Left colon (tissue), 2 donors: ENCODE data around the gene C2CD4C. TPM values are rescaled to one million over a fixed set of nuclear protein-coding genes. Genes with fewer than 3 reads are reported as not detected.
"Not testable (repeated sequence)": the region's sequence is repeated elsewhere in the genome, so short reads cannot be mapped to it uniquely, and the experiment has no call there.

Experiments
- ATAC-seq: fragments of 200-7000 bp; cut with Tn5 transposase; one replicate; pipeline ENCODE4 v1.9.1; 2020; ENCODE audit warnings: mild to moderate bottlenecking, moderate library complexity
- DNase-seq, 2 donors: peaks; one replicate each; pipeline ENCODE4 v3.0.0-alpha.2; 2020
- intact Hi-C, 2 donors: fragments of 100-400 bp; cut with DNase I in 1 of 2; cut with micrococcal nuclease in 1 of 2; formaldehyde crosslinking; loops; one replicate each; pipeline versions ENCODE4 v1.11.2 to v1.14.0; 2022; cut with DNase I, micrococcal nuclease
- total RNA-seq, 2 donors: library from RNA; stranded (reverse); fragmentation: NEBNext Ultra II Directional; extraction: Animal tissue kit (Norgen Biotek cat#: 25700); gene quantifications; one replicate each; pipeline ENCODE4 v1.2.1, GENCODE V29; 2021
- donor health status: DM: no; HTN: no; CAD: no.
- donor health status: DM: yes; HTN: yes; CAD: no.

Gene C2CD4C
- total RNA-seq, 2 donors from 2014 or later = 0.59 to 0.85 TPM

DNA sequence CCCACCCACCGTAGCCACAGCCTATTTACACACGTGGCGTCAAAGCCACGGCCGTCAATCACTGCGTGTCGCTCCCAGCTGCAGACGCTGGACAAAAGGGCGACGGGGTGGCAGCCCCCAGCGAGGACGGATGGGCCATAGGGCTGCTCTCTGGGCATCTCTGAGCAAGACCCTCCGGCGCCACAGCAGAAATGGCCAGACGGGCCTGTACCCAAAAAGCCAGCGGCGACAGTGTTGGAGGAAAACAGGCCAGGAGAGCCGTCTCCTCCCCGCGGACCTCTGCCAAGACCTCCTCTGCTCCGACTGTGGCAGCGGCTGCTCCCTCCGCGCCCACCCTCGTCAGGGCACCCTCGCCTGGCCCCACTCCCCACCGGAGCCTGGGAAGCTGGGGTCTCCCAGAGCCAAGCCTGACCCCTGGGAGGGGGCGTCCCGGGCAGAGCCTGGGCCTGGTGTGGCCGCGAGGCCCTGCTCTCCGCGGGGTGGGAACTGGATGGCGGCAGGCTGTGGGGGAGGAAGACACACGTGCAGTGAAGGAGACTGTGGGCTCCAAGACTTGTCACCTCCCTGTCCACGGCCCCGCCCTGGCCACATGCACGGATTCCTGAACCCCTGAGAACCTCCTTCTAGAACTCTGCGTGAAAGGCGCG lies 2.7 kb downstream of the C2CD4C start:
- intact Hi-C loops = loop anchor here in 1 of 2 donors (10.0 kb wide), 1 partner anchor 79 kb away; no protein-coding TSS in a partner anchor
- ATAC-seq (no peak), DNase-seq (peak in 1 of 2 donors; percentile 20)

GRCh38 chr19:405121-405965 lies 3.6 kb downstream of the C2CD4C start:
- intact Hi-C loops = loop anchor here in 1 of 2 donors (10.0 kb wide), 1 partner anchor 79 kb away; no protein-coding TSS in a partner anchor
- DNase-seq (peak in 1 of 2 donors; percentile 24), ATAC-seq (peak; percentile 80)

- peak in 1 of 2 donors; percentile 22 for DNase-seq
- ATAC-seq = no peak
- intact Hi-C loops = loop anchor here in 1 of 2 donors (10.0 kb wide), 1 partner anchor 81 kb away; no protein-coding TSS in a partner anchor
These were observed 5.5 kb downstream of the C2CD4C start for GRCh38 chr19:403221-404027.

DNA sequence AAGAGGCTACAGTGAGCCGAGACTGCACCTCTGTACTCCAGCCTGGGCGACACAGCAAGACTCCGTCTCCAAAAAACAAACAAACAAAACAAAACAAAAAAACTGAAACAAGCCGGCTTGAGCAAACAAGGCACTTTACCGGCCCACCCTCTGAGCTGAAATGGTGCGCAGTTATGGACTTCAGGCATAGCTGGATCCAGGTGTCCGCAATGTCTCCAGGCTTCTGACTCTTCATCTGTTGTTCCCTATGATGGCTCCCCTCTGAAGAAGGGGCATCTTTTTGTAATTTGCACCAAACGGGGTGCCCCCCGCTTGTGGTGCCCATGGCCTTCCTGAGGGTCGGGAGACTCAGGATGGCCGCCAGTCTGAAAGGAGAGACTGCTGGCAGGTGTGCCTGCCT lies 6.2 kb downstream of the C2CD4C start:
- ATAC-seq (no peak), DNase-seq (no peak)
- intact Hi-C loops = loop anchor here in 1 of 2 donors (10.0 kb wide), 1 partner anchor 82 kb away; no protein-coding TSS in a partner anchor

- ATAC-seq (no peak), DNase-seq (peak in 1 of 2 donors; percentile 17)
These were observed 7.0 kb downstream of the C2CD4C start for GRCh38 chr19:401866-402511.

GRCh38 chr19:400976-401865 lies 7.7 kb downstream of the C2CD4C start:
- intact Hi-C loops = loop anchor here in 1 of 2 donors (10.0 kb wide), 1 partner anchor 84 kb away; no protein-coding TSS in a partner anchor
- no peak for ATAC-seq
- DNase-seq = peak in 1 of 2 donors; percentile 19

More at GRCh38 chr19:401866-402511, 7.0 kb downstream of the C2CD4C start:
- intact Hi-C loops = loop anchor here in 1 of 2 donors (10.0 kb wide), 1 partner anchor 83 kb away; no protein-coding TSS in a partner anchor

DNA sequence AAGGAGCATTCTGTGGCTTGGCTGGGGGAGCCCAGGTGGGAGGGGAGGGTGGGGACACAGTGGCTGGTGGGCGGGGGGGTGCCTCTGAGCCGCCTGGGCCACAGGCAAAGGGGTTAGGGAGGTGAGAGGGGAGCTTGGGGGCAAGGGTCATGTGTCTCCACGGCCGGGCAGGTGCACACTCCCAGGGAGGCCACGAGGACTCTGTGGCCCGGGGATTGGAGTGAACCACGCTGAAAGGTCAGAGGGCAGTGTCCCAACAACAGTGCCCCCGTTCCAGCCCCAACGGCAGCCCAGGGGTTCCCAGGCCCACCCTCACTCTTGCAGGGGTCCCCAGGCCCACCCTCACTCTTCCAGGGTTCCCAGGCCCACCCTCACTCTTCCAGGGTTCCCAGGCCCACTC lies 9.6 kb downstream of the C2CD4C start:
- ATAC-seq (no peak), DNase-seq (peak in 1 of 2 donors; percentile 15)
- intact Hi-C loops = no loop called here

DNA sequence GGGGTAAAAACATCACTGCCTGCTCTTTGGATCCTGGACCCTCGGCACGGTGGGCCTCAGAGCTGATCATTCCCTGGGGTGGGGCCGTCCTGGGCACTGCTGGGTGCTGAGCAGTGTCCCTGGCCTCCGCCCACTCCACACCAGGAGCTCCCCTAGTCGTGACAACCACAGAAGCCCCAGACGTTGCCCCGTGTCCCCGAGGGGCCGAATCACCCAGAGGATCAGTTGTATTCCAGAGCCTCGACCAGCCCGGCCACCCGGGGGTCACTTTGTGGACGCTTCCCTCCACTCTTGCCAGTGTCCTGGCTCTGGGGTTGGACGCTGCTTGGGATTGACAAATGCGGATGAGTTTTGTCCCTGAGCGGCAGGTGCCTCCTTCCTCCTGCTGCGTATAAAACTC lies 10.2 kb downstream of the C2CD4C start:
- ATAC-seq = no peak
- peak in 1 of 2 donors; percentile 15 for DNase-seq

DNA sequence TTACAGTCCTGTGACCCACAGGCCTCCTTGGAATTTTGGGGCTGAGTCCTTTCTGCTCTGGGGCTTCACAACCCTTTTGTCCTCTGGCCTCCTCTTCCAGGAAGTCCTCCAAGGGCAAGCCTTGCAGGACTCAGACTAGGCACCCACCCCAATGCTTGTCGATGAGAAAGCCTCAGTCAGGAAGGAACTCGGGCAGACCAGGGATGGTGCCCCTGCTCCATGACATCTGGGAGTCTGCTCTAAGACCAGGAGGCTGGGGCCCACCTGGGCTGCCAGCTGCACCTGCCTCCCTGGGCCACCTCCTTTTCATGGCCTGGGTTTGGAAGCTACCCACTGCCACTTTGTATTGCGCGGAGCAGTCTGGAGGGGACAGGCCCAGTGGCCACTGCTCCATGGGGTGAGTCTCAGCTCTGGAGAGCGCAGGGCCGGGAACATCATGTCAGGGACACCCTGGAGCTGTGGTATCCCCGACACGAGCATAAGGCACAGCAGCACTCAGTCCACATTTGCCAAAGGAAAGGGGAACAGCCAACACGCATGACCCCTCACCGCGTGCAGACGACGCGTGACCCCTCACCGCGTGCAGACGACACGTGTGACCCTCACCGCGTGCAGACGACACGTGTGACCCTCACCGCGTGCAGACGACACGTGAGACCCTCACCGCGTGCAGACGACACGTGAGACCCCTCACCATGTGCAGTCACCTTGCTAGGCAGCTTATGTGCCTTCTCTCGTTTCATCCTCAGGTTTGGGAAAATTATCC lies 10.8 kb downstream of the C2CD4C start:
- ATAC-seq (no peak), DNase-seq (no peak)
- intact Hi-C loops = no loop called here

More for the DNA sequence above, 10.2 kb downstream of the C2CD4C start:
- intact Hi-C loops = no loop called here

DNA sequence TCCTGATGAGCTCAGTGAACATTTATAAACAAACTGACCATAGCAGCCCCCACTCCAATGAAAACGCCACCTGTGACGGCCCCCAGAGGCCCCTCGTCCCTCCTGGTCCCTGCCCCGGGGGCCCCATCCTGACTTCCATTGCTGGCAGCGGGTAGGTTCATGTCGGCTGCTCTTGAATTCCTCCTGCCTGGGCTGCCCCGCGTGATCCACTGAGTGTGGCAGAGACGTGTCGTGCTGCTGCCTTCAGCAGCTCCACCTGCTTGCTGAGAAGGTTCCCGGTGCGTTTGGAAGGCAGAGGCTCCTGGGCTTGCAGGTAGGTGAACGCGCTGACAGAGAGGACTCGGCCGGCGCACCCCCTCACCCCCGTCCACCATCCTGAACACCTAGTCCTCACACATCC lies 11.6 kb downstream of the C2CD4C start:
- ATAC-seq (no peak), DNase-seq (peak in 1 of 2 donors; percentile 19)
- intact Hi-C loops = no loop called here

GRCh38 chr19:395467-395866 lies 13.5 kb downstream of the C2CD4C start:
- DNase-seq (no peak), ATAC-seq (no peak)
- intact Hi-C loops = no loop called here

GRCh38 chr19:394857-395256 lies 14.1 kb downstream of the C2CD4C start:
- ATAC-seq, intact Hi-C loops, DNase-seq: not testable (repeated sequence)

GRCh38 chr19:393560-393959 lies 15.4 kb downstream of the C2CD4C start:
- intact Hi-C loops, ATAC-seq, DNase-seq: not testable (repeated sequence)

DNA sequence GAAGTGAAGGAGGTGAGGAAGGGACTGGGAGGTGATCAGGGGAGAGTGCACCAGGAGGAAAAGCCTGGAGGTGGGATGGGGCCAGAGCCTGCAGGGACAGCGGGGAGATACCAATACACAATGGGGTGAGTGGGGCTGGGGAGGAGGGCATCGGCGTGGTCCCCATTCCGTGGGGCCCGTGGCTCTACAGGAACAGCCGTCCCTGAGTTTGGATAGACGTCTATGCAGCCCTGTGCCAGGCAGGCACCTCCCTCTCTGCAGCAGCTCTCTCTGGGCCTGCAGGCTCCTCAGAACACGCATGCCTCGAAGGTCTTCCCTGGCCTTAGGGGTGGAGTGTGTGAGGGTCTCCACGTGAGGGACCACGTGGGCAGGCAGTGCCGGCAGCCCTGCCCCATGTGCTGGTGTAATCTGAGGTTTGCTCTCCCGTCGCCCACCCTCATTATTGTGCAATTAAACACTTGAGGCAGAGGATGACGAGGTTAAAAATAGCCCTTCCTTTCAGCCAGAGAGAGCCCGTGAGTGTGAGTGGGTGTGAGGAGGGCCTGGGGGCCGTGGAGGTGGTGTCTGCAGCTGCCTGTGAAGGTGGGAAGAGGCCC lies 16.5 kb downstream of the C2CD4C start:
- intact Hi-C loops = no loop called here
- DNase-seq = no peak
- ATAC-seq = no peak

DNA sequence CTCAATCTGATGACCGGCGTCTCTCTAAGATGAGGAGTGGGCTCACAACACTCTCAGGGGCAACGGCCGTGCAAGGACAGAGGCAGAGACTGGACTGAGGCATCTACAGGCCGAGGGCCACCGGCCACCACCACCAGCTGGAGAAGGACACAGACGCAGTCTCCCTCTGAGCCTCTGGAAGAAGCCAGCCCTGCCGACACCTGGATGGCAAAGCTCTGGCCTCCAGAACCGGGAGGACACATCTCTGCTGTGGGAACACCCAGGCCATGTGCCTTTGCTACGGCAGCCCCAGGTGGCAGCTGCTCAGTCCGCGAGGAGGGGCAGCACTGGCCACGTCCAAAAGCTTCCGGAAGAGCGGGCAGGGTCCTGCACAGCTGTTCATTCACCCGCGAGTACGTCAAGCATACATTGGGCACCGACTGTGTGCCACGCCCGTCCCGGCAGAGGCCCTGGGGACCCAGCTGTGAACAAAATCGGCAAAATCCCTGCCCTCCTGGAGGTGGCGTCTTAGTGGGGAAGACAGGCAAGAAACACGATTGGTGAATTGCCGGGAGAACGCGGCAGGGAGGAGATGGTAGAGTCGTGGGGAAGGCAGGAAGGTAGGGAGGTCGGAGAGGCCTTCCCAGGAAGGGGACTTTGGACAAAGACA lies 17.1 kb downstream of the C2CD4C start:
- intact Hi-C loops = no loop called here
- ATAC-seq (no peak), DNase-seq (peak in 1 of 2 donors; percentile 16)

DNA sequence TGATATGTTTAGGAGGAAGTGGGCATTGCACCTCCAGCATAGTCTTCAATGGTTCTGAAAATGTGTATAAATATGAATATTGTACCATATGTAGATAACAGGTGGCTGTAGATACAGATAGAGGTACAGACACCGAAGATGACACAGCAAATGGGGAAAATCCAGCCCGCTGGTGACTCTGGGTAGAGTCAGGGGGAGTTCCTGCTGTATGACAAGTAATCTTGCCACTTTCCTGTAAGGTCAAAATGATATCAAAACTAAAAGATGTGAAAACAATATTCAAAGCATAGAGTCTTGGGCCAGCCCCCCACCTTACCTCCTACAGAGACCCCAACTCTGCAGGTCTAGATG lies 17.8 kb downstream of the C2CD4C start:
- DNase-seq (no peak), ATAC-seq (no peak)
- intact Hi-C loops = no loop called here
